22Rv1 (cell line): ENCODE results near the gene ARL4C.

Source experiments
- H3K27ac ChIP-seq: fragments of 450-650 bp; 2 replicates; pipeline ENCODE4 v1.5.1; 2017
- ZFX ChIP-seq: fragments of 450-650 bp; IDR thresholded peaks from 2 replicates; pipeline ENCODE4 v1.6.1; 2017; ENCODE audit warnings: antibody characterized with exemption, borderline replicate concordance
- TF ChIP-seq, protein P1 (sequence below): fragments of 450-650 bp; IDR thresholded peaks from 2 replicates; pipeline ENCODE4 v1.5.1; 2017; ENCODE audit warnings: mild to moderate bottlenecking

Gene ARL4C

DNA sequence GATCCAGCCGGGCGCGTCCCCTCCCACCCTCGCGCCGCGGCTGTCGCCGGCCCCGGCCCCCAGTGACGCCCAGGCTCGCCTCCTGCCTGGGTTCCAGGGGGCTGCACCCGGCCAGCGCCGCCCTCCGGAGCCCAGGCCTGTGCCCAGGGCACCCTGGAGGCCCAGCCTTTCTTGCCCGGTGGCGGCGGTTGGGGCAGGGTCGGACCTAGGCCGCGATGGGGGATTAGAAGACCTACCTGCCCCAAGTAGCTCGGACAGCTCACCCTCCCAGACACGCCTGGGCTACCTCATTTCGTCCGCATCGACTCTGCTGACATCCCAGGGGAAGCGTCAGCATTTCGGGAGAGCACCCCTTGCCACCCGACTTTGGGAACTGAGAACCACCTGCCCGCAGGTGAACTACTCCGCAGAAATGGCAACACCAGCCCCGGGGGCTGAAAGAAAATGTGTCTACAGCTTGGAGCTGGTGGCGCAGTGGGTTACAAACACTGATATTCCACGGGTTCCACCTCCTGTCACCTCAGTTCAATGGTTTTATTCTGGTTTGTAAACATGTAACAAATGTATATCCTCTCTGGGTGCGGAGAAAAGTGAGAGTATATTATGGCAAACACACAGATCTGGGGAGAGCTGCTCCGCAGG is 834 bp upstream of the ARL4C start:
- no peak overlapping the region for H3K27ac ChIP-seq
- TF ChIP-seq ZFX, result no peak
- TF ChIP-seq, protein P1, sequence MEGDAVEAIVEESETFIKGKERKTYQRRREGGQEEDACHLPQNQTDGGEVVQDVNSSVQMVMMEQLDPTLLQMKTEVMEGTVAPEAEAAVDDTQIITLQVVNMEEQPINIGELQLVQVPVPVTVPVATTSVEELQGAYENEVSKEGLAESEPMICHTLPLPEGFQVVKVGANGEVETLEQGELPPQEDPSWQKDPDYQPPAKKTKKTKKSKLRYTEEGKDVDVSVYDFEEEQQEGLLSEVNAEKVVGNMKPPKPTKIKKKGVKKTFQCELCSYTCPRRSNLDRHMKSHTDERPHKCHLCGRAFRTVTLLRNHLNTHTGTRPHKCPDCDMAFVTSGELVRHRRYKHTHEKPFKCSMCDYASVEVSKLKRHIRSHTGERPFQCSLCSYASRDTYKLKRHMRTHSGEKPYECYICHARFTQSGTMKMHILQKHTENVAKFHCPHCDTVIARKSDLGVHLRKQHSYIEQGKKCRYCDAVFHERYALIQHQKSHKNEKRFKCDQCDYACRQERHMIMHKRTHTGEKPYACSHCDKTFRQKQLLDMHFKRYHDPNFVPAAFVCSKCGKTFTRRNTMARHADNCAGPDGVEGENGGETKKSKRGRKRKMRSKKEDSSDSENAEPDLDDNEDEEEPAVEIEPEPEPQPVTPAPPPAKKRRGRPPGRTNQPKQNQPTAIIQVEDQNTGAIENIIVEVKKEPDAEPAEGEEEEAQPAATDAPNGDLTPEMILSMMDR, result no peak

DNA sequence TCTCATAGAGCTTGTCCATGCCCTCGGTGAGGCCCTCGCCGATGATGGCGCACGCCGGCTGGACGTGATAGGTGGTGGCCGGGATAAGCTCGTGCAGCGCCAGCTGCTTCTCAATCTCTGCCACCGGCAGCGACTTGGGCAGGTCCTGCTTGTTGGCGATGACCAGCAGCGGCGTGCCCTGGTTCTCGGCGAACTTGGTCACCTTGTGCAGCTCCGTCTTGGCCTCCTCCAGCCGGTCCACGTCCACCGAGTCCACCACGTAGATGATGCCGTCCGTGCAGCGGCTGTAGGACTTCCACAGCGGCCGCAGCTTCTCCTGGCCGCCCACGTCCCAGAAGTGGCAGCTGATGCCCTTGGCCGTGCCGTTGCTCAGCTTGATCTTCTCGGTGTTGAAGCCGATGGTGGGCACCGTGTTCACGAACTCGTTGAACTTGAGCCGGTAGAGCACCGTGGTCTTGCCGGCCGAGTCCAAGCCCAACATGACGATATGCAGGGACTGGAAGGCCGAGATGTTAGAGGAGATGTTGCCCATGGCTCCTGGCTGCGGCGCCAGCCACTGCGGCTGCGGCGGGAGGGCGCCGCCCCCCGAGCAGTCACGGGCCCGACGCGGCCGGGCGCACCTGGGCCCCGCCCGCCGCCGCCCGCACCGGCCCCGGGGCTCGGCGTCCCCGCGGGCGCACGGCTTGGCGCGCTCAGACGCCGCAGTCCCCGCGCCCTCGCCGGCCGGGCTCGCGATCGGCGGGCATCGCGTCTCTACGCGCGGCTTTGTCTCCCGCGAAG is 636 bp downstream of the ARL4C start:
- H3K27ac ChIP-seq, result peak overlapping the region; percentile 42; the same call in 1 of the 2 replicates
- TF ChIP-seq, protein P1, result 0 out of 2 replicates have a peak, but pooled peaks have one; percentile 12
- TF ChIP-seq ZFX, result no peak

DNA sequence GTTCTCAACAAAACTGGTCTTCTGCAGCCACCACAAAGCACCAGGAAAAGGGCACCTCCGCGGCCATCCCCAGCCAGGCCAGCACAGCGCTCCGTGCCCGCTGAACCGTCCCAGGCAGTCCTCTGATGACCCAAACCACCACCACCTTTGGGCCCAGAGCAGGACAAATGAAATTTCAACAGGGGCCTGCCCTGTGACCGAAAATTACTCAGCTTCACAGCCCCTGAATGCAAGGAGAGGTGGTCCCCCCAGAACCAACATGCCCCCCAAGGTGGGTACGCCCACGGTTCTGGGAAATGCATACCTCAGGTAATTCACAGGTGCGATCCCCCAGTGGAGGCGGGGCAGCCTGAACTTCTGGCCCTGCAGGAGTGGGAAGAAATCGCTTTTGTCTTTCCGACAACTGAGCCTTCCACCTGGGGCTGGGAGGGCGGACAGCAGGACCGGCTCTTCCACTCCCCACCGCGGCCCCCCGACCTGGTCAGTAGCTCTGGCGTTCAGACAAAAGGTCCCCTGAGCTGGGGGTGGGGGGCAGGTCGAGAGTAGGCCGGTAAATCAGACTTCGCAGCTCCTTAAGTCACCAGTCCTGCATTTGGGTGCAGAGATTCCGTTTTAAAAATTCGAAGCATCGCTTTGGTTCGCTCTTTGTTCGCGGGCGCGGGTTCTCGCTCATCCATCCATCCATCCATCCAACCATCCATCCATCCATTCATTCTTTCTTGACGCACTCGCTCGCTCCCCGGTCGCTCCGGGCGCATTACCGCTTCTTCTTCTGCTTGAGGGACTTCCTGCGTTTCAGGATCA is 1.4 kb downstream of the ARL4C start:
- no peak overlapping the region for H3K27ac ChIP-seq
- no peak for TF ChIP-seq ZFX

DNA sequence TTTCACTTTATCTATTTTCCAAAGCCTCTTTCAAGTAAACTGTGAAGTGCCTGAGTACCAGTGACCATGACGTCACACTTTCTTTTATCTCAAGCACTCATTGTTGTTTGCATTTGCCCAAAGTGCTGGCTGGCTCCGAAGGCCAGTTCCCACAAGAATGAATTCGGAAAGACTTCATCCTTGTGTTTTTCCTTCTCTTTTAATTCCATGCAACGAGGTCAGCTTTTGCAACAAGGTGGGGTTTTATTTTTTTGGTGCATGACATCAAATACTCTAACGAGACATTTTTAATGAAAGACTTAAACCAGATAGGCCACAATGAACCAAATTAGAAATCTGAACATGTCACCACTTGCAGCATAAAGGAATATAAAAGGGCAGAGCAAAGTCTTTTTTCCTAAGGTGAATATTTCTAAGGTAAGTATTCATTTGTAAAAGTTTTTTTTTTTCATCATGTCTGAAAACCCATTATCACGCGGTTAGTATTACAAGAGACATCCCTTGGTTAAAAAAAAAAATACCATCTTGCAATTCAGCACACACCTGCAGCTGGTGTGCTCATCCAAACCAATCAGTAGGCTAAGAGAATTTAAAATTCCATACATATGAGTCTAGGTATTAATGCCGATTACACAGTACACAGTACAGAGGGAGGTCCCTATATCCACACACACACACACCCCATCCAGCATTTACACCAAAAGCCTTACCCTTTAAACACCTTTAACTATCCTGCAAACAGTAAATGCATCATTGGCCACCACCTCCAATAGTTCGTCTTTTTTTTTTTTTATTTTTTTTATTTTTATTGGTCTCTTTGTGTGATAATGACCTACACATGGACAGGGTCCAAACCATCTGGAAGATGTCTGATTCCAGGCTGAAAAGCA is 2.3 kb downstream of the ARL4C start:
- no peak overlapping the region for H3K27ac ChIP-seq
- TF ChIP-seq ZFX, result no peak
- TF ChIP-seq, protein P1, result no peak

DNA sequence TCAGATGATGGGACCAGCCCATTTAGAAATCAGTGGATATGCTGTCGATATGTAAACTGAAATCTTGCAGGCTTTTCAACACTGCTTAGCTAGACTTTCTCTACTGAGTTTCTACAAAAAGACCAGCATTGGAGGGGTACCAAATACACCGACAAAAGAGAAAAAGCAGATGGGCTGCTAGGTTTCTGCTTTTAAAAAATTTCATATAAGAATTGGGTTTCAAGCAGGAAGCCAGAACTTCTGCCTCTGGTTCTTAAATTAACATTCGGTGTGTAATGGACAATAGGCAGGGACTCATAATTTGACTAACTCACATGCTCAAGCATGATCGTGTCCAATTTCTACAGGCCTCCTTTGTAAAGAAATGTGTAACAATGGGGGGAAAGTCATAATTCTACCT is 3.1 kb downstream of the ARL4C start:
- H3K27ac ChIP-seq, result no peak overlapping the region
- no peak for TF ChIP-seq ZFX
- TF ChIP-seq, protein P1, result no peak

DNA sequence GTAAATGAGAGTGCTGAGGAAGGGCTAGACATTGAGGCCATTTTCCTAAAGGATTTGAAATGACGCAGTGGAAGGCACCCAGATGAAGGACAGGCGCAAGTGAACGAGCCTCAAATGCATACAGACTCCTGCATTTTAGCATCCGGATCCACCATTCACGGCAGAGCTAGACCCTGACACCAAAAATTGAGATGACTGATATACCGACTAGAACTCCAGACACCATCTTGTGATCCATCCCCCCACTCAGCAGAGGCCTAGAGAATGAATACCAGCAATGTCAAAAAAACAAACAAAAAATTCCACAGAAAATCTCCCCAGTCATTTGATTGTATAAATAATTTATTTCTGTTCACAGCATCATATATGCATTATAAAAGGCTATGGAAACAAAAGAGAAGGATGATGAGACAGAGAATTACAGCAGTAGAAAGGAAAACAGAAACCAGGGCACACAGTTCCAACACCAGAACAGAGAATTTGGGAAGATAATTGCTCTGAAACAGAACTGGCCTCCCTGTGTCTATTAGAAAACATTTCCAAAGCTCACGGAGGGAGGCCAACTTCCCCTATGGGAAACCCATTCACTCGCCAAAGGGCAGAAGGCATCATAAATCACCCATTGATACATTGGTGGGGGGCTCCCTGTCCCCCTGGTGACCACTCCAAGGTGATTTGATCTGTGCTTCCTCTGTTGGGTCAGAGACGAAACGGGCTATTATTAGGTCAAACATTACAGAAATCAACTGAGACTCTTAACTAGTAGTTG is 4.0 kb downstream of the ARL4C start:
- no peak overlapping the region for H3K27ac ChIP-seq
- TF ChIP-seq ZFX, result no peak
- TF ChIP-seq, protein P1, result no peak

DNA sequence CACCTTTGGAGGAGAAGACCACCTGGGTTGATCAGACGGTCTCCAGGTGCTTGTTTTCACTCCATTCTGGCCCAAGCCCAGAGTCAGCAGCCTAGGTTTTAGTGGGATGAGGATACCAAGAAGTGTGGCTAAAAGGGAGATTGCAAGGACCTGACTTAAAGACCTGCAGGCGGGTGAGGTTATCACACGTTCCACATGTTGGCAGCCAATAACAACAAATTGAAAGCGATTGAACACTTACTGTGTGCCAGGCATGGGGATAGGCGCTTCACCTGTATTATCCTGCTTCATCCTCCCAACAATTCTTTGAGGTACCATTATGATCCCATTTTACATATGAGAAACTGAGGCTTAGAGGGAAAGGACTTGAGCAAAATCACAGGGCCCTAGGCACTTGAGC is 5.0 kb downstream of the ARL4C start:
- H3K27ac ChIP-seq, result no peak overlapping the region
- TF ChIP-seq ZFX, result no peak
- TF ChIP-seq, protein P1, result no peak
